H9 (cell line): ENCODE data around the gene LONP2. TPM values are rescaled to one million over a fixed set of nuclear protein-coding genes. Genes with fewer than 3 reads are reported as not detected.

Experiments
- DNase-seq: peaks from one replicate; pipeline ENCODE4 v3.0.0-alpha.2; 2017
- H2AFZ ChIP-seq: one replicate; pipeline ENCODE4 v1.6.1; 2013; ENCODE audit warnings: mild to moderate bottlenecking, low read length, control low read depth, moderate library complexity
- H2AK5ac ChIP-seq: 2 replicates; pipeline ENCODE4 v1.6.1; 2013; ENCODE audit warnings: low read length, control low read depth, mixed read lengths; ENCODE audit not compliant: insufficient read length
- H2BK120ac ChIP-seq: one replicate; pipeline ENCODE4 v1.6.1; 2013; ENCODE audit warnings: low read depth, mild to moderate bottlenecking, low read length, control low read depth, inconsistent platforms; ENCODE audit not compliant: poor library complexity, severe bottlenecking
- H2BK12ac ChIP-seq: 2 replicates; pipeline ENCODE4 v1.6.1; 2013; ENCODE audit warnings: low read length, control low read depth, mixed read lengths, low read depth; ENCODE audit not compliant: insufficient read length
- H2BK15ac ChIP-seq: 2 replicates; pipeline ENCODE4 v1.6.1; 2013; ENCODE audit warnings: low read depth, low read length, control low read depth
- H2BK20ac ChIP-seq: one replicate; pipeline ENCODE4 v1.6.1; 2013; ENCODE audit warnings: low read depth, mild to moderate bottlenecking, low read length, control low read depth, inconsistent platforms; ENCODE audit not compliant: poor library complexity, severe bottlenecking
- H2BK5ac ChIP-seq: 2 replicates; pipeline ENCODE4 v1.6.1; 2013; ENCODE audit warnings: low read length, control low read depth, mixed read lengths; ENCODE audit not compliant: insufficient read length
- H3K14ac ChIP-seq: 2 replicates; pipeline ENCODE4 v1.6.1; 2013; ENCODE audit warnings: low read length, control low read depth; ENCODE audit not compliant: insufficient read depth
- H3K18ac ChIP-seq: 2 replicates; pipeline ENCODE4 v1.6.1; 2013; ENCODE audit warnings: low read depth, mild to moderate bottlenecking, mixed read lengths, low read length, control low read depth; ENCODE audit not compliant: insufficient read length
- H3K23ac ChIP-seq: 2 replicates; pipeline ENCODE4 v1.6.1; 2013; ENCODE audit warnings: low read length, control low read depth, mixed read lengths, low read depth; ENCODE audit not compliant: insufficient read length
- H3K23me2 ChIP-seq: 2 replicates; pipeline ENCODE4 v1.6.1; 2013; ENCODE audit warnings: low read depth, mild to moderate bottlenecking, mixed read lengths, low read length, control low read depth; ENCODE audit not compliant: insufficient read length, poor library complexity, severe bottlenecking
- H3K27ac ChIP-seq: 2 replicates; pipeline ENCODE4 v1.5.1; 2013; ENCODE audit warnings: low read length, control low read depth, mixed read lengths, low read depth; ENCODE audit not compliant: insufficient read length
- H3K27me3 ChIP-seq: 2 replicates; pipeline ENCODE4 v1.6.1; 2013; ENCODE audit warnings: low read length, control low read depth, inconsistent platforms; ENCODE audit not compliant: insufficient read depth
- H3K4ac ChIP-seq: 2 replicates; pipeline ENCODE4 v1.6.1; 2013; ENCODE audit warnings: low read depth, mild to moderate bottlenecking, control low read depth, inconsistent platforms, low read length, moderate library complexity
- H3K4me1 ChIP-seq: 2 replicates; pipeline ENCODE4 v1.6.1; 2013; ENCODE audit warnings: low read length, control low read depth, inconsistent platforms; ENCODE audit not compliant: insufficient read depth
- H3K4me2 ChIP-seq: 2 replicates; pipeline ENCODE4 v1.6.1; 2013; ENCODE audit warnings: low read length, control low read depth, mixed read lengths; ENCODE audit not compliant: insufficient read length, insufficient read depth
- H3K56ac ChIP-seq: 2 replicates; pipeline ENCODE4 v1.6.1; 2013; ENCODE audit warnings: low read depth, mild to moderate bottlenecking, mixed read lengths, low read length, control low read depth; ENCODE audit not compliant: insufficient read length
- H3K79me1 ChIP-seq: 2 replicates; pipeline ENCODE4 v1.6.1; 2013; ENCODE audit warnings: low read depth, mild to moderate bottlenecking, moderate library complexity, low read length, control low read depth, inconsistent platforms; ENCODE audit not compliant: insufficient read depth, poor library complexity, severe bottlenecking
- H3K79me2 ChIP-seq: 2 replicates; pipeline ENCODE4 v1.6.1; 2013; ENCODE audit warnings: low read length, control low read depth, inconsistent platforms; ENCODE audit not compliant: insufficient read depth
- H3K9ac ChIP-seq: 2 replicates; pipeline ENCODE4 v1.6.1; 2013; ENCODE audit warnings: low read length, control low read depth, mixed read lengths; ENCODE audit not compliant: insufficient read length; ENCODE audit errors: extremely low read depth
- H3K9me3 ChIP-seq: one replicate; pipeline ENCODE4 v1.6.1; 2013; ENCODE audit warnings: low read depth, low read length, inconsistent platforms; ENCODE audit not compliant: control insufficient read depth
- H3T11ph ChIP-seq: one replicate; pipeline ENCODE4 v1.6.1; 2013; ENCODE audit warnings: mild to moderate bottlenecking, low read length, control low read depth, inconsistent platforms
- H4K20me1 ChIP-seq: one replicate; pipeline ENCODE4 v1.6.1; 2013; ENCODE audit not compliant: control insufficient read depth, insufficient read length, insufficient read depth
- H4K5ac ChIP-seq: 2 replicates; pipeline ENCODE4 v1.6.1; 2013; ENCODE audit warnings: low read depth, mild to moderate bottlenecking, mixed read lengths, low read length, control low read depth; ENCODE audit not compliant: insufficient read length
- H4K8ac ChIP-seq: replicated peaks from 2 replicates; pipeline ENCODE4 v1.6.1; 2013; ENCODE audit warnings: low read length, control low read depth, mixed read lengths, low read depth; ENCODE audit not compliant: insufficient read length
- H4K91ac ChIP-seq: 2 replicates; pipeline ENCODE4 v1.6.1; 2013; ENCODE audit warnings: low read depth, mild to moderate bottlenecking, moderate library complexity, mixed read lengths, low read length, control low read depth; ENCODE audit not compliant: insufficient read length
- H3K27ac Mint-ChIP-seq, 3 experiments: 2 replicates in 2 of 3; 3 replicates in 1 of 3; pipeline ENCODE4 v1.8.0; 2020 to 2021; ENCODE audit warnings: mixed read lengths in 3 of 3, mild to moderate bottlenecking in 1 of 3, moderate library complexity in 1 of 3
- H3K27me3 Mint-ChIP-seq: 2 replicates; pipeline ENCODE4 v1.8.0; 2021; ENCODE audit warnings: low read depth, mild to moderate bottlenecking, moderate library complexity, mixed read lengths
- H3K36me3 Mint-ChIP-seq, 3 experiments: 2 replicates in 2 of 3; 3 replicates in 1 of 3; pipeline ENCODE4 v1.8.0; 2020 to 2021; ENCODE audit warnings: low read depth in 3 of 3, mixed read lengths in 3 of 3; ENCODE audit not compliant: insufficient read depth in 1 of 3
- H3K4me1 Mint-ChIP-seq, 2 experiments: 2 replicates each; pipeline ENCODE4 v1.8.0; 2020; ENCODE audit warnings: mixed read lengths in 2 of 2
- H3K4me3 Mint-ChIP-seq, 2 experiments: 2 replicates in 1 of 2; 3 replicates in 1 of 2; pipeline ENCODE4 v1.8.0; 2020 to 2021; ENCODE audit warnings: mild to moderate bottlenecking in 2 of 2, mixed read lengths in 2 of 2, moderate library complexity in 1 of 2
- H3K9me3 Mint-ChIP-seq, 2 experiments: 2 replicates in 1 of 2; 3 replicates in 1 of 2; pipeline ENCODE4 v1.8.0; 2020; ENCODE audit warnings: mild to moderate bottlenecking in 2 of 2, mixed read lengths in 2 of 2, moderate library complexity in 1 of 2
- CTCF ChIP-seq: fragments of 200-600 bp; sonication (generic); conservative IDR thresholded peaks from 3 replicates; pipeline ENCODE4 v1.8.0; 2021; ENCODE audit warnings: antibody characterized with exemption, mild to moderate bottlenecking
- WGBS: extraction: QIAGEN DNeasy Blood & Tissue Kit; methylation state at CpG from one replicate; pipeline ENCODE4 v1.1.7; 2013; ENCODE audit warnings: missing lambda C conversion rate, low lambda C conversion rate, mixed read lengths; ENCODE audit not compliant: insufficient read length; ENCODE audit errors: extremely low coverage; 5-methylcytosine and 5-hydroxymethylcytosine counted together
- total RNA-seq: library from RNA; stranded (reverse); gene quantifications from 2 replicates; pipeline ENCODE4 v1.2.1, GENCODE V29; 2021

LONP2 gene
- total RNA-seq, 1 experiment from 2014 or later: 27.8 TPM

GRCh38 chr16:48332978-48333377 lies 88.9 kb downstream of the LONP2 start:
- Histone ChIP-seq H2BK12ac (no peak overlapping the region), H3K18ac (no peak overlapping the region), H2AFZ (no peak overlapping the region), H3K4me1 (peaks cover 10% of the 10 kb centered on the region; the same call in 1 of the 2 replicates), H3K79me2 (no peaks in the 10 kb centered on the region), H3K23me2 (no peaks in the 10 kb centered on the region), H3K27me3 (no peaks in the 10 kb centered on the region), H3K14ac (no peak overlapping the region), H3K9ac (no peak overlapping the region), H2BK15ac (no peak overlapping the region), H2BK5ac (no peak overlapping the region), H4K20me1 (no peaks in the 10 kb centered on the region), H3K4me2 (no peak overlapping the region), H4K8ac (no peak overlapping the region), H4K91ac (no peak overlapping the region), H3K79me1 (no peaks in the 10 kb centered on the region), H4K5ac (no peak overlapping the region), H3T11ph (no peak overlapping the region), H3K27ac (no peak overlapping the region), H3K4ac (no peak overlapping the region), H2AK5ac (no peak overlapping the region), H3K23ac (no peak overlapping the region), H2BK120ac (no peak overlapping the region), H3K56ac (no peak overlapping the region), H3K9me3 (no peaks in the 10 kb centered on the region), H2BK20ac (no peak overlapping the region)
- Mint-ChIP-seq H3K4me1 (peaks cover 19 to 24% of the 10 kb centered on the region in 2 experiments), H3K9me3 (no peaks in the 10 kb centered on the region), H3K36me3 (peaks cover 6 to 21% (median 13%) of the 10 kb centered on the region in 3 experiments; a peak in 6 of 7 replicates), H3K4me3 (no peak overlapping the region), H3K27ac (no peak overlapping the region), H3K27me3 (no peaks in the 10 kb centered on the region)
- no peak for DNase-seq
- WGBS: no CpG with 5 or more reads among the region's 5 CpGs
- TF ChIP-seq CTCF: no peak
